Measurements from ENCODE around the gene MAP3K2. TPM values are rescaled to one million over a fixed set of nuclear protein-coding genes. Genes with fewer than 3 reads are reported as not detected.
A peak's percentile ranks its signal among the peaks of the same experiment; 100 is the strongest.

MAP3K2 gene
- total RNA-seq, 4 donors from 2014 or later: 58.9 to 68.5 (median 63.0) TPM

DNA sequence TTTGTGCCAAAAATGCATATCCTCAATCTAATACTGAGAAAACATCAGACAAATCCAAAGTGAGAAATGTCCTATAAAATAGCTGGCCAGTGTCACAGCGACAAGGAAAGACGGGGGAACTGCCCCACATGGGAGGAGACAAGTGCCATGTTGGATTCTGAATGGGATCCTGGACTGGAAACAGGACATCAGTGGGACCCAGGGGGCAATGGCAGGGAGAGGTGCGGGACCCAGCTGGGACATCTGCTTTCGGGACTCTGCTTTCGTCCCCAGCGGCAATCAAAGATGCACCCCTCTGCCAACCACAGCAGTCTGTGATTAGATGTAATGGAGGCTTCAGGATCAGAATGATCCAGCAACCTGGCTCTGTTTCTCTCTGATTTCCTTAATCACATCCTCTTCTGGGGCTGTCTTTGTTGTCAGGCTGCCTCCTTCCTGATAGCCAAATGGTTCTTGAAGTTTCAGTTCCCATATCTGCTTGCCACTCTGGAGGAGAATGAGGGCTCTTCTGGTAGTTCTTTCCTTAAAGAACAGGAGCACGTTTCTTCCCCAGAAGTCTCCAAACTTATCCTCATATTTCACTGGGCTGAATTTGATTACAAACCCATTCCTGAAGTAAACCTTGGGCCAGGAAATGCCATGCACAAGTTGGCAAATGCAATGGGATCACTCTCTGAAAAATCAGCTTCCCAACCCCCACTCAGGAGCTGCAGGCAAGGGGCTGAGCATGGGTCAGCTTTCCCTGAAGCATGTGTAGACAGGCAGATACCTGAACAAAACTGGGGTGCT is 16.9 kb upstream of the MAP3K2 start:
- 85 to 89% methylated on average over 7 of the region's 7 CpGs for WGBS, 2 donors
- no peak overlapping the region for H3K4me3 ChIP-seq (ENCODE audit: low read depth, poor library complexity, severe bottlenecking)
- intact Hi-C loops (cut with DNase I; ENCODE audit: low total_unique reads): no loop called here
- TF ChIP-seq, protein P1, sequence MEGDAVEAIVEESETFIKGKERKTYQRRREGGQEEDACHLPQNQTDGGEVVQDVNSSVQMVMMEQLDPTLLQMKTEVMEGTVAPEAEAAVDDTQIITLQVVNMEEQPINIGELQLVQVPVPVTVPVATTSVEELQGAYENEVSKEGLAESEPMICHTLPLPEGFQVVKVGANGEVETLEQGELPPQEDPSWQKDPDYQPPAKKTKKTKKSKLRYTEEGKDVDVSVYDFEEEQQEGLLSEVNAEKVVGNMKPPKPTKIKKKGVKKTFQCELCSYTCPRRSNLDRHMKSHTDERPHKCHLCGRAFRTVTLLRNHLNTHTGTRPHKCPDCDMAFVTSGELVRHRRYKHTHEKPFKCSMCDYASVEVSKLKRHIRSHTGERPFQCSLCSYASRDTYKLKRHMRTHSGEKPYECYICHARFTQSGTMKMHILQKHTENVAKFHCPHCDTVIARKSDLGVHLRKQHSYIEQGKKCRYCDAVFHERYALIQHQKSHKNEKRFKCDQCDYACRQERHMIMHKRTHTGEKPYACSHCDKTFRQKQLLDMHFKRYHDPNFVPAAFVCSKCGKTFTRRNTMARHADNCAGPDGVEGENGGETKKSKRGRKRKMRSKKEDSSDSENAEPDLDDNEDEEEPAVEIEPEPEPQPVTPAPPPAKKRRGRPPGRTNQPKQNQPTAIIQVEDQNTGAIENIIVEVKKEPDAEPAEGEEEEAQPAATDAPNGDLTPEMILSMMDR (IDR thresholded peaks at IDR 0.05): no peak
- no peak for TF ChIP-seq POLR2A (IDR thresholded peaks at IDR 0.05)
- no peak for DNase-seq (ENCODE audit: low spot score in 2 of 2)

DNA sequence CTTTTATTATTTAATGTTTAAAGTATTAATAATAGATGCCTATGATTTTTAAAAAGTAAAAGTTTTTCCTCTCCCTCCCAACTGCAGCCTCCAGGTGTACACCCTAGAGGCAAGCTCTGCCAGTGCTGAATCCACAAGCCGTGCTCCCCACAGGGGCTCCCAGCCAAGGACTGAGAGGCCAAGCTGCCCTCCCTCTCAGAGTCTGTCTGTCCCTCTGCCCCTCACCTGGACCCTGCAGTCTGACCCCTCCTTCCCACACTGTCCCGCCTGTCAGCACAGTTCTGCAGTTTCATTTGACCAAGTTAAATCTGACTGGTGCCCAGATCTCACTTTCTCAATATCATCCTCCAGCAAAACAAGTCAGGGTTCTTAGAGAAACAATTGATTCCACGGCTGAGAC is 15.7 kb upstream of the MAP3K2 start:
- no peak for DNase-seq (ENCODE audit: low spot score in 2 of 2)
- no peak for TF ChIP-seq POLR2A (IDR thresholded peaks at IDR 0.05)
- TF ChIP-seq, protein P1 (IDR thresholded peaks at IDR 0.05): no peak
- 67 to 69% methylated on average over 3 of the region's 3 CpGs for WGBS, 2 donors
- intact Hi-C loops (cut with DNase I; ENCODE audit: low total_unique reads): no loop called here
- H3K4me3 ChIP-seq (ENCODE audit: low read depth, poor library complexity, severe bottlenecking): no peak overlapping the region

DNA sequence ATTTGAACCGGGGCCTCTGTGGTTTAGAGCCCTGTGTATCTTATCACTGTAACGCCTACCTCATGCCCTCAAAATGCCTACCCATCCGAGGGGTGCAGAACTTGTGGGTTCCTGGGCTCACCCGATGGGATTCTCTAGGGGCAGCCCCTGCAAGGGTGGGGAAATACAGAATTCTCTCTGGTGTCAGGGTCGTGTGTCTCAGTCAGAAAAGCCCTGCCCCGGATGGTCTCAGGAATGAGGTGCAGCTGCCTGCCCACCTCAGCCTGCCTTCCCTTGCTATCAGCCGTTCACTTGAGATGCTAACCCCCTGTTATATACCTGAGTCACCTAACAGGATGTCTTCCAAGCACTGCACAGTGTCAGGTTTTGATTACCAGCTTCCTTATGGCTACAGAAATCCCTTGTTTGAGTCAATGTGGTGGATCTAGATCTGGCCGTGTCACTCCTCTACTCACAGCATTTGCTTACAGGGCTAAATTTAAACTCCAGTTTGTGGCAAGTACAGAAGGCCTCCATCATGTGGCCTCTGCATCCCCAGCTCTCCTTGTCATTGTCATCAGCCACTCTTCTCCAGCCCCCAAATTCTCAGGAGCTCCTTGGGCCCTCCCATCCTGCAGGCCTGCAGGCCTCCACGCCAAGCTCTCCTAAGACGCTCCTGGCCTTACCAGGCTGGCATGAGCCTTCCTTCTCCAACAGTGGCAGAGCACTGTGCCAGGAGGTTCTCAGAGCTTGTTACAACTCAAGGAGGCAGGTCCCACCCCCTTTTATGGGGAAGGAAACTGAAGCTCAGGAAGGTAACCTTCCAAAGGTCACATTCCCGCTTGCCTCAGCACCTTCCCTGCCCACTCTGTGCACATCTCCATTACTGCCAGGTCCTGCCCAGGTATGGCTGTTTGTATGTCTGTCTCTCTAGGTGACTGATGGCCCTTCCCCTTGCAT is 14.3 kb upstream of the MAP3K2 start:
- DNase-seq (ENCODE audit: low spot score in 2 of 2): peak in 1 of 2 donors; percentile 13
- H3K4me3 ChIP-seq (ENCODE audit: low read depth, poor library complexity, severe bottlenecking): no peak overlapping the region
- 43 to 57% methylated on average over 10 to 11 of the region's 11 CpGs for WGBS, 2 donors
- intact Hi-C loops (cut with DNase I; ENCODE audit: low total_unique reads): no loop called here
- TF ChIP-seq POLR2A (IDR thresholded peaks at IDR 0.05): no peak
- TF ChIP-seq, protein P1 (IDR thresholded peaks at IDR 0.05): no peak

DNA sequence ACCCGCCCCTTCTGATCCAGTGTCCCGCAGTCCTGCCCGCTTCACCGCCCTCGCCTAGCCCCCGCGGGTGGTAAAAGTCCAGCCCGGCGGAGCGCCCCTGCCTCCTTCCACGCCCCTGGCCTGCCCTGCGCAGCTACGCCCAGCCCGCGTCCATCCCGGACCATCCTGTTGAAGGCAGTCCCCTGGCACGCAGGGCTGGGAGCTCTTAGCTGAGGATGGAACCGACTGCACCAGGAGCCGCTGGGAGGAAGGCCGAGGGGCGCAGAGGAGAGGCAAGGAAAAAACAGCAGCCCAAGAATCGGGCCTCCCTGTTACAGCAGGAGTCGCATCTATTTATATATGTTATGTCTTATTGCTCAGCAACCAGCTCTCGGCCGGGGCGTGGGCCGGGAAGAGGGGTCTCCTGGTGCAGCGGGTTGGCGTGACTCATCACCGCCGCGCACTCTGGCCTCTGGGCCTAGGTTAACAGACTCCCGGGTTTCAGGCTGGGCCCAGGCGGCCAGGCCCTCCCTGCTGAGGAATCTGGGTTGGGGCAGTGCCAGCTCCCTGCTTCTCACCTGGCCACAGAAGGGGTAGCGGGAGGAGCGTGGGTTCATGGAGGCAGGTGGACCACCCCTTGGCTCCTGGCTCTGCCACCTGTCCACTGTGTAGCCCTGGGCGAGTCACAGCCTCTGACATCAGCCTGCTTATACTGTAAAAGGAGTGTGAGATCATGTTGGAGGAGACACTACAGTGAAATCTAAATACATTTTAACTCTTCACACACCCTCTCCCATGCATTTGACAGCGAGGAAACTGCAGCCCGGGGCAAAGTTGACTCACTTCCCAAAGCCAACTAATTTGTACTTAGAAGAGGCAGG is 13.4 kb upstream of the MAP3K2 start:
- 41 to 54% methylated on average over 39 of the region's 39 CpGs for WGBS, 2 donors
- TF ChIP-seq POLR2A (IDR thresholded peaks at IDR 0.05): no peak
- TF ChIP-seq, protein P1 (IDR thresholded peaks at IDR 0.05): no peak
- DNase-seq (ENCODE audit: low spot score in 2 of 2): peak in 1 of 2 donors; percentile 24
- no peak overlapping the region for H3K4me3 ChIP-seq (ENCODE audit: low read depth, poor library complexity, severe bottlenecking)
- intact Hi-C loops (cut with DNase I; ENCODE audit: low total_unique reads): no loop called here

DNA sequence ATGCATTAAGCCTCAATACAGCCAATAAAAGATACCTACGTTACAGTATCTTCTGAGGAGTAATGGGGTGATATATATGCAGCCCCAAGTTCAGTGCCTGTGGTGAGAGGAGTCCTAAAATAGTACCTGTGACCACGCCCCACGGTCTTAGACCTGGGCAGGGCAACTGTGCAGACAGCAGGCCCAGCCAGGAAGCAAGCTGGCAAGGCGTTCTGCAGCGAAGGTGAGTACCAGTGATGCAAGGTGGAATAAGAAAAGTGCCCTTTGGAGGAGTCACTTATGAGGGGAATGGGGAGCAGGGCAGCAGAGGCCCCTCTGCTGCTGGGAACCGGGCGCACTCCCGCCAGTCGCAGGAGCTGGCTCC is 12.7 kb upstream of the MAP3K2 start:
- TF ChIP-seq POLR2A (IDR thresholded peaks at IDR 0.05): no peak
- intact Hi-C loops (cut with DNase I; ENCODE audit: low total_unique reads): no loop called here
- WGBS, 2 donors: 57 to 64% methylated on average over 9 of the region's 9 CpGs
- DNase-seq (ENCODE audit: low spot score in 2 of 2): no peak
- H3K4me3 ChIP-seq (ENCODE audit: low read depth, poor library complexity, severe bottlenecking): no peak overlapping the region
